MV-4-11 (cell line): Measurements from ENCODE around the gene TBKBP1.
"Not testable (repeated sequence)": the region's sequence is repeated elsewhere in the genome, so short reads cannot be mapped to it uniquely, and the experiment has no call there.

ENCODE experiments used
- DNase-seq: peaks from one replicate; lab custom pipeline; 2025; lab: John Stamatoyannopoulos, UW

The TBKBP1 gene

GRCh38 chr17:47676510-47677165 lies 17.3 kb upstream of the TBKBP1 start:
- DNase-seq, result no peak

- DNase-seq, result no peak
Observed at GRCh38 chr17:47678196-47678595, 15.8 kb upstream of the TBKBP1 start.

GRCh38 chr17:47682138-47682537 lies 11.8 kb upstream of the TBKBP1 start:
- no peak for DNase-seq

- not testable (repeated sequence) for DNase-seq
Observed at GRCh38 chr17:47682727-47683126, 11.2 kb upstream of the TBKBP1 start.

GRCh38 chr17:47684025-47684424 lies 9.9 kb upstream of the TBKBP1 start:
- DNase-seq, result no peak

- DNase-seq, result no peak
Observed at GRCh38 chr17:47684535-47685193, 9.3 kb upstream of the TBKBP1 start.

GRCh38 chr17:47685556-47686275 lies 8.2 kb upstream of the TBKBP1 start:
- DNase-seq, result no peak

GRCh38 chr17:47686276-47686635 lies 7.7 kb upstream of the TBKBP1 start:
- no peak for DNase-seq

GRCh38 chr17:47686664-47687327 lies 7.2 kb upstream of the TBKBP1 start:
- DNase-seq, result no peak

- no peak for DNase-seq
Observed at GRCh38 chr17:47687328-47687690, 6.7 kb upstream of the TBKBP1 start.

GRCh38 chr17:47687748-47688147 lies 6.2 kb upstream of the TBKBP1 start:
- DNase-seq, result no peak

- DNase-seq, result no peak
Observed at GRCh38 chr17:47690121-47690520, 3.8 kb upstream of the TBKBP1 start.

GRCh38 chr17:47692137-47692894 lies 1.6 kb upstream of the TBKBP1 start:
- no peak for DNase-seq

GRCh38 chr17:47692895-47693730 lies 848 bp upstream of the TBKBP1 start:
- DNase-seq, result no peak

GRCh38 chr17:47694581-47695428 lies 844 bp downstream of the TBKBP1 start:
- DNase-seq, result peak; percentile 60

- DNase-seq, result peak; percentile 64
Observed at GRCh38 chr17:47695429-47696376, 1.7 kb downstream of the TBKBP1 start.

- no peak for DNase-seq
Observed at GRCh38 chr17:47696717-47697642, 3.0 kb downstream of the TBKBP1 start.
